A204.1 (cell line): ENCODE measurements around the gene XYLB.
"Not testable (repeated sequence)": the region's sequence is repeated elsewhere in the genome, so short reads cannot be mapped to it uniquely, and the experiment has no call there.

Source experiments
- FAIRE-seq: peaks from 2 replicates; lab custom pipeline; 2012; peaks lifted over from hg19 to GRCh38; lab: Jason Lieb, UNC

The XYLB gene

GRCh38 chr3:38396239-38396638, 49.7 kb downstream of the XYLB start:
- FAIRE-seq = no peak

- FAIRE-seq = no peak
Observed at GRCh38 chr3:38396861-38397260, 50.3 kb downstream of the XYLB start.

DNA sequence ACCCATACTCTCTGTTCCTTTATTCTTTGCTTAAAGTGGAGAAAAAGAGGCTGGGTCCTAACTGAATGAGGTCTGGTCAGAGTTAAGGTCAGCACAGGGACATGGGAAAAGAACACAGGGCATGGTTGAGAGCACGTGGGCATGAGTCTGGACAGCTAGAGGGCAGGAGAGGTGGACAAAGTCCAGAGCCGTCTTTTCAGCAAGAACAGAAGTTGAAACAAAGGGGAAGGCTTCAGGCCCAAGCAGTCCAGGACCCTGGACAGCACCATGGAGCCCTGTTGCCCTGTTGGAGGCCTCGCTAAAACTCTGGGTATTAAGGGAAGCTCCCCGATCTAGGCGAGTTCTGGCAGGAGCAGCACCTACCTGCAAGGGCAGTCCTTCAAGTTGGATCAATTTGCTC, 50.7 kb downstream of the XYLB start:
- no peak for FAIRE-seq

DNA sequence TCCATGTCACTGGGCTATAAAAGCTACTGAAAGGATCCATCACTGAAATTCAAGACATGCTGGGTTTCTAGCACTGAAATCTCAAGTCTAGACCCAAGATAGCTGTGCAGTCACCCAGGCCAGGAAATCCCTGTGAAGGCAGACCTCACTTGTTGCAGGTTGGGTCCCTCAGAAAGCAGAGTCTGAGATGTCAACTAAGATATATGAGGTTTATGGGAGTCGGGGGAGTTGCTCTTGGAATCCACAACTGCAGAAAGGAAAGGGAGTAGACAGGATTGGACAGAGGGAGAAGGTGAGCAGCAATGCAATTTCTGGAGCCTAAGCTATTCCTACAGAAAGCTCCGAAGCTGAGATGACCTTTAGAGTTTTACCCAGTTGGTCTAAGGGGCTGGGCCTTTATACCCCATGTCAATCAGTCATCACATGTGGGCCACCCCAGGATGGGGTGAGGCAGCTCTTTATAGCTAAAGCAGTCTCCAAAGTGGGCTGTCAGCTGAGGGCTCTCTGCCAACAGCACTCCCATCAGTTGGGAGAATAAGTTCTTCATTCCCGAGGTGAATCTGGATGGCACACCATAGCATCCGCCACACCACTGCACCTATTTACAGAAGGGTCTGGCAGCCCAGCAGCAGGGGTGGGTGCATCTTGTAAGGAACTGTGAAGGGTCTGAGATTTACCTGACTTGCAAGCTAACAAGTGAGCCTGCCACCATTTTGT, 54.8 kb downstream of the XYLB start:
- FAIRE-seq = no peak

DNA sequence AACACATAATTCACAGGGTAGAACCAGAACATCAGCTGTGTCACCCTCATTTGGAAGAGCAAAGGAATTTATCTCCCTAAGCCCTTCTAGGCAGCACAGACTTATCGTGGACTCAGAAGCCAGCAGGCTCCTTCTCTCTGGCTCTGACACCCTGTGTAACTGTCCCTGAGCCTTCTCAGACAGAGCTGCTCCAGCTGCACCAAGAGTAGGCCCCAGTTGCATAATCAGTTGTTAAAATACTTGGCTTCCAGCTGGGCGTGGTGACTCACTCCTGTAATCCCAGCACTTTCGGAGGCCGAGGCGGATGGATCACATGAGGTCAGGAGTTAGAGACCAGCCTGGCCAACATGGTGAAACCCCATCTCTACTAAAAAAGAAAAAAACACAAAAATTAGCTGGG, 57.7 kb downstream of the XYLB start:
- FAIRE-seq = no peak

- FAIRE-seq = no peak
Observed at GRCh38 chr3:38411591-38411990, 65.0 kb downstream of the XYLB start.

DNA sequence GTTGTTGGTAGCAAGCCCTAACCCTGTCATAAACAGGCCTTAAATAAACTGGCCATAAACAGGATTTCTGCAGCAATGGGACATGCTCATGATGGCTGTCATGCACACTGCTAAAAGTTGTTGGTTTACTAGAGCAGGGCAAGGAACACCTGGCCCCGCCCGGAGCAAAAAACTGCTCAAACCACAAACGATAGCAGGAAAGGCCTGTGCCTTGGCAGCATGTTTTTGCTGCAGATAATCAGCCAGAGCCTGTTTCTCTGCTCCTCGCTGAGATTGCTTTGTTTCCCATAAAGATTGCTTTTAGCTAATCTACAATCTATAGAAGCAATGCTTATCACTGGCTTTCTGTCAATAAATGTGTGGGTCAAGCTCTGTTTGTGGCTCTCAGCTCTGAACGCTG, 74.2 kb downstream of the XYLB start:
- not testable (repeated sequence) for FAIRE-seq

DNA sequence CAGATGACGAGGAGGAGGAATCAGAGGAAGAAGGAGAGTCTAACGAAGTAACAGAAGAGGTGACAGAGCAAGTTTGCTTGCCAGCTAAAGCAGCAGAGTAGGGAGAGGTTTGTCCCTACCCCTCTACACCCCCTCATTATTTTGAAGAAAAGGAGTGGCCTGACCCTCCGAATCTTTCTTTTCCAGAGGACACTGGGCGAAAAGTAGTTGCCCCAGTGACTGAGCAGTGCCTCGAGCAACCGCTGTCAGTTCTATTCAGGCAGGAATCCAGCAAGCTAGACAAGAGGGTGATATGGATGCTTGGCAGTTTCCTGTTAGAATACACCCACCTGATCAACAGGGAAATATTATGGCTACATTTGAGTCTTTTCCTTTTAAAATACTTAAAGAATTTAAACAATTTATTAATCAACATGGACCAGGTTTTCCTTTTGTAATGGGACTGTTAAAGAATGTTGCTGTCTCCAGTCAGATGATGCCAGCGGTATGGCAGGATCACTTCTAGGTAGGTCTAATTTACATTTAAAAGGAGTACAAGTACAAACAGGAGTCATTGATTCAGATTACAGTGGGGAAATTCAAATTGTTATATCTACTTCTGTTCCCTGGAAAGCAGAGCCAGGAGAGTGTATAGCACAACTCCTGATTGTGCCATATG, 75.2 kb downstream of the XYLB start:
- no peak for FAIRE-seq

GRCh38 chr3:38426798-38427426, 80.3 kb downstream of the XYLB start:
- not testable (repeated sequence) for FAIRE-seq

DNA sequence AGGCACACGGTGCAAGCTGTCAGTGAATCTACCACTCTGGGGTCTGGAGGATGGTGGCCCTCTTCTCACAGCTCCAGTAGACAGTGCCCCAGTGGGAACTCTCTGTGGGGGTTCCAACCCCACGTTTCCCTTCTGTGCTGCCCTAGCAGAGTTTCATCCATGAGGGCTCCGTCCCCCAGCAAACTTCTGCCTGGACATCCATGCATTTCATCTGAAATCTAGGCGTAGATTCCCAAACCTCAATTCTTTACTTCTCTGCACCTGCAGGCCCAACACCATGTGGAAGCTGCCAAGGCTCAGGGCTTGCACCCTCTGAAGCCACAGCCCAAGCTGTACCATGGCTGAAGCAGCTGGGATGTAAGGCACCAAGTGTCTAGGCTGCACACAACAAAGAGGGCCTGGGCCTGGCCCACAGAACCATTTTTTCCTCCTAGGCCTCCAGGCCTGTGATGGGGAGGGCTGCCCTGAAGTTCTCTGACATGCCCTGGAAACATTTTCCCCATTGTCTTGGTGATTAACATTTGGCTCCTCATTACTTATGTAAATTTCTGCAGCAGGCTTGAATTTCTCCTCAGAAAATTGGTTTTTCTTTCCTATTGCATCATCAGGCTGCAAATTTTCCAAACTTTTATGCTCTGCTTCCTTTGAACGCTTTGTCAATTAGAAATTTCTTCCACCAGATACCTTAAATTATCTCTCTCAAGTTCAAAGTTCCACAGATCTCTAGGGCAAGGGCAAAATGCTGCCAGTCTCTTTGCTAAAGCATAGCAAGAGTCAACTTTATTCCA, 86.5 kb downstream of the XYLB start:
- not testable (repeated sequence) for FAIRE-seq

- not testable (repeated sequence) for FAIRE-seq
Observed at GRCh38 chr3:38433661-38434060, 87.1 kb downstream of the XYLB start.

- not testable (repeated sequence) for FAIRE-seq
Observed at GRCh38 chr3:38438436-38439069, 92.0 kb downstream of the XYLB start.

GRCh38 chr3:38443205-38443604, 96.6 kb downstream of the XYLB start:
- FAIRE-seq = not testable (repeated sequence)

GRCh38 chr3:38446085-38446686, 99.6 kb downstream of the XYLB start:
- FAIRE-seq = no peak

GRCh38 chr3:38446812-38447211, 100.2 kb downstream of the XYLB start:
- FAIRE-seq = no peak

DNA sequence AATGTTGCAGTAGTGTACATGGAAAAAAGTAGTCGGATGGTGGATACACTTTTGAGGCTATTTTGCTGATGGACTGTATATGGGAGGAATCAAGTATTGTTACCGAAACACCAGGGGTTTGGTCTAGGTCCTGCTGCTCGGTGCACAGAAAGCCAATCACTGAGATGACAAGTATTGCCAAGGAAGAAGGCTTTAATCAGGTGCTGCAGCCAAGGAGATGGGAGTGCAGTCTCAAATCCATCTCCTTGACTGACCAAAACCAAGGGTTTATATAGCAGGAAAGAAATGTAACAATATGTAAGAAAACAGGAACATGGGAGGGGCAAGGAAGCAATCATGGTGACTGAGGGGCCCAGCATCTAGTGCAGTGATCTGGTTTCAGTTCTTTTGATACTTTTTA, 104.3 kb downstream of the XYLB start:
- no peak for FAIRE-seq

GRCh38 chr3:38453075-38453912, 106.7 kb downstream of the XYLB start, which contains the start of gene ACVR2B:
ACVR2B (plus strand) TSS chr3:38453890; CDS start chr3:38454323, 433 bp downstream.
- FAIRE-seq = no peak

DNA sequence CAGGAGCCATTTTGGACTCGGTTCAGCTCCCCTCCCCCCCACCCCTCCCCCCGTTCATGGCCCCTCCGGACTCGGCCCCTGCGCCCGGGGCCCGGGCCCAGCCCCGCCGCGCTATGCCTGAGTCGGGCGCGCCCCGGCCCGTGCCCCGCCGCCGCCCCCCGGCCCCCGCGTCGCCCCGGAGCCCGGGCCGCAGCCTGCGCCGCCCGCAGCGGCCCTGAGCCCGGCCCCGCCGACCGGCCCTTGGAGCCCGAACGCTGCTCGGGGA, 107.3 kb downstream of the XYLB start:
- no peak for FAIRE-seq

- no peak for FAIRE-seq
Observed at GRCh38 chr3:38454178-38454883, 107.7 kb downstream of the XYLB start.

- FAIRE-seq = no peak
Observed at GRCh38 chr3:38454884-38455638, 108.5 kb downstream of the XYLB start.
